K562 (cell line): Measurements from ENCODE around the gene RUNX1. TPM values are rescaled to one million over a fixed set of nuclear protein-coding genes. Genes with fewer than 3 reads are reported as not detected.

Experiments
- BDP1 ChIP-seq: IDR thresholded peaks from 3 replicates; pipeline ENCODE4 v1.6.1; 2011; ENCODE audit not compliant: insufficient read length, insufficient read depth
- BRD4 ChIP-seq: fragments of 200-600 bp; sonication (generic); IDR thresholded peaks from 2 replicates; pipeline ENCODE4 v1.6.1; 2017; ENCODE audit warnings: inconsistent platforms
- ELF4 ChIP-seq: fragments of 450-650 bp; formaldehyde crosslinking; IDR thresholded peaks from 2 replicates; pipeline ENCODE4 v1.4.0; 2022; ENCODE audit warnings: missing genetic modification characterization
- ETV6 ChIP-seq, 3 experiments: fragments of 150-350 bp in 1 of 3; sonication (generic) in 1 of 3; formaldehyde crosslinking in 1 of 3; IDR thresholded peaks; 2 replicates each; pipeline versions ENCODE4 v1.6.1 to v1.8.0; 2014 to 2022; ENCODE audit warnings: borderline replicate concordance in 2 of 3, low read depth in 2 of 3, antibody characterized with exemption in 1 of 3, low read length in 1 of 3, mild to moderate bottlenecking in 1 of 3, missing genetic modification reagents in 1 of 3
- FOXK2 ChIP-seq, 2 experiments: fragments of 450-650 bp; IDR thresholded peaks in 1 of 2; conservative IDR thresholded peaks in 1 of 2; 2 replicates each; pipeline ENCODE4 v1.6.1; 2016; ENCODE audit warnings: low read depth in 2 of 2, mild to moderate bottlenecking in 1 of 2
- HDAC2 ChIP-seq: fragments of 450-650 bp; IDR thresholded peaks from 2 replicates; pipeline ENCODE4 v1.6.1; 2016; ENCODE audit warnings: mild to moderate bottlenecking
- HDAC6 ChIP-seq: IDR thresholded peaks from 2 replicates; pipeline ENCODE4 v1.6.1; 2012; ENCODE audit warnings: low read depth, mild to moderate bottlenecking, control low read depth, inconsistent platforms, low read length, moderate library complexity
- HDAC8 ChIP-seq: fragments of 450-650 bp; IDR thresholded peaks from 2 replicates; pipeline ENCODE4 v1.6.1; 2016; ENCODE audit warnings: mild to moderate bottlenecking, missing genetic modification characterization, moderate library complexity, missing compliant biosample characterization
- KDM2B ChIP-seq: fragments of 250-450 bp; sonication (Bioruptor Pico); IDR thresholded peaks from 2 replicates; pipeline ENCODE4 v1.8.0; 2021; ENCODE audit warnings: mild to moderate bottlenecking, moderate library complexity
- NEUROD1 ChIP-seq: fragments of 150-350 bp; IDR thresholded peaks from 2 replicates; pipeline ENCODE4 v1.6.1; 2014; ENCODE audit warnings: borderline replicate concordance, low read length, low read depth; ENCODE audit not compliant: partially characterized antibody
- NFRKB ChIP-seq: fragments of 450-650 bp; IDR thresholded peaks from 2 replicates; pipeline ENCODE4 v1.6.1; 2016; ENCODE audit warnings: low read depth
- POLR2A ChIP-seq: fragments of 450-650 bp; conservative IDR thresholded peaks from 2 replicates; pipeline ENCODE4 v1.6.1; 2016
- RNF2 ChIP-seq: sonication (generic); IDR thresholded peaks from 2 replicates; pipeline ENCODE4 v1.6.1; 2016
- SMARCA5 ChIP-seq: fragments of 450-650 bp; IDR thresholded peaks from 2 replicates; pipeline ENCODE4 v1.6.1; 2016
- SMARCB1 ChIP-seq: IDR thresholded peaks from 2 replicates; pipeline ENCODE4 v1.6.1; 2011; ENCODE audit warnings: improper control_type of control experiment, low read depth; ENCODE audit not compliant: insufficient read length
- SRSF7 ChIP-seq: fragments of 200-400 bp; formaldehyde crosslinking; optimal IDR thresholded peaks from 2 replicates; pipeline ENCODE3; 2017; ENCODE audit warnings: mild to moderate bottlenecking, low read depth, low read length
- TEAD4 ChIP-seq, 2 experiments: sonication (generic) in 1 of 2; formaldehyde crosslinking in 1 of 2; IDR thresholded peaks; 2 replicates each; pipeline versions ENCODE4 v1.6.1 to v1.8.0; 2012 to 2022; ENCODE audit warnings: borderline replicate concordance in 1 of 2, inconsistent platforms in 1 of 2, low read length in 1 of 2, mild to moderate bottlenecking in 1 of 2, missing genetic modification reagents in 1 of 2
- ZBTB49 ChIP-seq: sonication (generic); formaldehyde crosslinking; IDR thresholded peaks from 2 replicates; pipeline ENCODE4 v1.8.0; 2022; ENCODE audit warnings: missing genetic modification reagents, mild to moderate bottlenecking, borderline replicate concordance
- ZNF253 ChIP-seq: fragments of 250-450 bp; sonication (Bioruptor Pico); conservative IDR thresholded peaks from 2 replicates; pipeline ENCODE4 v1.6.1; 2021; ENCODE audit warnings: mild to moderate bottlenecking
- polyA plus RNA-seq, 8 experiments: library from polyadenylated mRNA; depleted of rRNA in 4 of 8; stranded (reverse) in 5 of 8; unstranded in 3 of 8; fragments of >200 nt; fragmentation: Nextera tagmentation in 2 of 8; fragmentation: Illumina TruSeq in 1 of 8; extraction: Ambion mirVana in 2 of 8; extraction: Trizol in 1 of 8; gene quantifications; 2 replicates each; pipeline versions ENCODE4 v1.2.1 to v1.2.3, GENCODE V29; 2011 to 2014; ENCODE audit warnings: inconsistent platforms in 1 of 8, missing spikeins in 1 of 8
- total RNA-seq, 7 experiments: library from RNA; depleted of rRNA in 6 of 7; stranded (reverse); fragments of >200 nt in 6 of 7; fragmentation: Illumina TruSeq in 2 of 7; extraction: Trizol in 2 of 7; gene quantifications; 2 replicates each; pipeline versions ENCODE4 v1.2.1 to v1.2.3, GENCODE V29; 2011 to 2021; ENCODE audit warnings: low replicate concordance in 1 of 7
- TF ChIP-seq, protein P1 (sequence below): sonication (generic); formaldehyde crosslinking; IDR thresholded peaks from 2 replicates; pipeline ENCODE4 v1.8.0; 2022; ENCODE audit warnings: mild to moderate bottlenecking, missing genetic modification reagents
- TF ChIP-seq, protein P2 (sequence below): fragments of 250-450 bp; sonication (Bioruptor Pico); IDR thresholded peaks from 2 replicates; pipeline ENCODE4 v1.8.0; 2022; ENCODE audit warnings: inconsistent platforms
- TF ChIP-seq, protein P3 (sequence below): IDR thresholded peaks from 2 replicates; pipeline ENCODE4 v1.6.1; 2014; ENCODE audit warnings: antibody characterized with exemption

The RUNX1 gene
- total and polyA plus RNA-seq, 9 of the 15 experiments (the other 6 are each of a cell fraction or from before 2014, with no cell fraction given) = 2.2 to 68.6 (median 17.8) TPM

DNA sequence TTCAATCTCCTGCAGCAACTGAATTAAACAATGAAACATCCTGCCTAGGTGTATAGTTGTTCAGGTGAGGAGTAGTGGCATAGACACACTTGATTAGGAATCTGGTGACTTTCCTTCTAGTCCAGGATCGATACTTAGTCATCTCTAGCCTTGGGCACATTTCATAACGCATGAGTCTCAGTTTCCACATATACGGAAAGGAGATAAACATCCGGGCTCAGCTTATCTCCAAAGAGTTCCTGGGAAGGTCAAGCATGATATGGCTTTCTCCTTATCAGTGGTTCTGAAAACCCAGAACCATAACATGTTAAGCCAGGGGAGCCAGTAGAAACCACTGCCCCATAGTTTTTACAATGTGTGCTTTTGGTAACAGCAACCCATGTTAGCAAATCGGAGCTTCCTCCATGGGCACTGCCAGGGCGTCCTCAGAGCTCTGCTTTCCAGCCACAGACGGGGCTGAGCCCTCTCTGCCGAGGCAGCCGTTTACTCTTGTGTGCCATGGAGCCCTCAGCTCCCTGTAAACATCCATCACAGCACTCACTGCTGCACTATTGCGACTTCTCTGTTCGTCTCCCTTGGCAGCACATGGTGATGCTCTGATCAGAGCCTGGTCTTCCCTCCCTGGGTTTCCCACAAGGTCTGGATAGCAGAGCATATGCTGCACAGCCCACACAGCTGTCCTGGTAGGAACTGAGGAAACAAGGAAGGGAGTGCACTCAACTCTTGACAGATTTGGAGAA is 34.6 kb downstream of the RUNX1 start (continued):
- peak; percentile 61; the same call in 1 of the 2 replicates for TF ChIP-seq TEAD4 (IDR thresholded peaks at IDR 0.05; ENCODE audit: low read length)
- no peak for TF ChIP-seq TEAD4 (CRISPR knock-in tag; IDR thresholded peaks at IDR 0.05; ENCODE audit: borderline replicate concordance)
- TF ChIP-seq BDP1 = no peak
- no peak for TF ChIP-seq HDAC6
- TF ChIP-seq ZNF253 (CRISPR knock-in tag) = no peak
- TF ChIP-seq POLR2A = no peak
- TF ChIP-seq SMARCA5 = no peak
- TF ChIP-seq, protein P1, sequence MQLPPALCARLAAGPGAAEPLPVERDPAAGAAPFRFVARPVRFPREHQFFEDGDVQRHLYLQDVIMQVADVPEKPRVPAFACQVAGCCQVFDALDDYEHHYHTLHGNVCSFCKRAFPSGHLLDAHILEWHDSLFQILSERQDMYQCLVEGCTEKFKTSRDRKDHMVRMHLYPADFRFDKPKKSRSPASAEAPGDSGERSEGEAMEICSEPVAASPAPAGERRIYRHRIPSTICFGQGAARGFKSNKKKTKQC (CRISPR knock-in tag) = no peak
- TF ChIP-seq ELF4 (CRISPR knock-in tag) = no peak
- TF ChIP-seq ETV6 (IDR thresholded peaks at IDR 0.05; ENCODE audit: borderline replicate concordance in 1 of 2, low read depth in 2 of 2, low read length in 1 of 2) = no peak
- TF ChIP-seq ETV6 (CRISPR knock-in tag; IDR thresholded peaks at IDR 0.05; ENCODE audit: borderline replicate concordance) = no peak
- no peak for TF ChIP-seq FOXK2 (conservative IDR thresholded peaks at IDR 0.05 in 1 of 2, IDR thresholded peaks at IDR 0.05 in 1 of 2; ENCODE audit: low read depth in 2 of 2)
- no peak for TF ChIP-seq HDAC2
- TF ChIP-seq, protein P2, sequence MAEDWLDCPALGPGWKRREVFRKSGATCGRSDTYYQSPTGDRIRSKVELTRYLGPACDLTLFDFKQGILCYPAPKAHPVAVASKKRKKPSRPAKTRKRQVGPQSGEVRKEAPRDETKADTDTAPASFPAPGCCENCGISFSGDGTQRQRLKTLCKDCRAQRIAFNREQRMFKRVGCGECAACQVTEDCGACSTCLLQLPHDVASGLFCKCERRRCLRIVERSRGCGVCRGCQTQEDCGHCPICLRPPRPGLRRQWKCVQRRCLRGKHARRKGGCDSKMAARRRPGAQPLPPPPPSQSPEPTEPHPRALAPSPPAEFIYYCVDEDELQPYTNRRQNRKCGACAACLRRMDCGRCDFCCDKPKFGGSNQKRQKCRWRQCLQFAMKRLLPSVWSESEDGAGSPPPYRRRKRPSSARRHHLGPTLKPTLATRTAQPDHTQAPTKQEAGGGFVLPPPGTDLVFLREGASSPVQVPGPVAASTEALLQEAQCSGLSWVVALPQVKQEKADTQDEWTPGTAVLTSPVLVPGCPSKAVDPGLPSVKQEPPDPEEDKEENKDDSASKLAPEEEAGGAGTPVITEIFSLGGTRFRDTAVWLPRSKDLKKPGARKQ (CRISPR knock-in tag) = no peak
- TF ChIP-seq SRSF7 = no peak
- no peak for TF ChIP-seq NFRKB
- TF ChIP-seq HDAC8 (tag) = no peak
- TF ChIP-seq ZBTB49 (CRISPR knock-in tag) = no peak
- TF ChIP-seq SMARCB1 = no peak
- peak; percentile 47 for TF ChIP-seq NEUROD1
- TF ChIP-seq BRD4 = no peak
- TF ChIP-seq RNF2 = peak; percentile 53; the same call in 1 of the 2 replicates
- TF ChIP-seq, protein P3, sequence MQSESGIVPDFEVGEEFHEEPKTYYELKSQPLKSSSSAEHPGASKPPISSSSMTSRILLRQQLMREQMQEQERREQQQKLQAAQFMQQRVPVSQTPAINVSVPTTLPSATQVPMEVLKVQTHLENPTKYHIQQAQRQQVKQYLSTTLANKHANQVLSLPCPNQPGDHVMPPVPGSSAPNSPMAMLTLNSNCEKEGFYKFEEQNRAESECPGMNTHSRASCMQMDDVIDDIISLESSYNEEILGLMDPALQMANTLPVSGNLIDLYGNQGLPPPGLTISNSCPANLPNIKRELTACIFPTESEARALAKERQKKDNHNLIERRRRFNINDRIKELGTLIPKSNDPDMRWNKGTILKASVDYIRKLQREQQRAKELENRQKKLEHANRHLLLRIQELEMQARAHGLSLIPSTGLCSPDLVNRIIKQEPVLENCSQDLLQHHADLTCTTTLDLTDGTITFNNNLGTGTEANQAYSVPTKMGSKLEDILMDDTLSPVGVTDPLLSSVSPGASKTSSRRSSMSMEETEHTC = no peak
- no peak for TF ChIP-seq KDM2B
